GM12878 (cell line): ENCODE measurements around the gene SPAG6. TPM values are rescaled to one million over a fixed set of nuclear protein-coding genes. Genes with fewer than 3 reads are reported as not detected.

Experiments used
- ATAC-seq: fragments of 200-7000 bp; cut with Tn5 transposase; 3 replicates; pipeline ENCODE4 v1.9.1; 2020; ENCODE audit warnings: mild to moderate bottlenecking, moderate library complexity
- BruUV-seq: library from RNA; stranded (reverse); fragments of 400-500 nt; replicated peaks from 2 replicates; lab custom pipeline; 2021; lab: Mats Ljungman, UMichigan
- CTCF ChIA-PET: fragments of 300-600 bp; sonication (Branson Sonifier 250); formaldehyde crosslinking; extraction: SDS; loops from one replicate; lab custom pipeline; 2021; ENCODE audit warnings: inconsistent platforms; lab: Yijun Ruan, JAX
- POLR2A ChIA-PET: fragments of 350-600 bp; formaldehyde crosslinking; extraction: SDS; loops from one replicate; lab custom pipeline; 2021; ENCODE audit warnings: inconsistent platforms; lab: Charles Lee
- RAD21 ChIA-PET: fragments of 300-600 bp; sonication (Branson Sonifier 250); formaldehyde crosslinking; loops from one replicate; lab custom pipeline; 2023; ENCODE audit warnings: antibody characterized with exemption; ENCODE audit not compliant: unreplicated experiment; lab: Charles Lee
- SMC1A ChIA-PET: fragments of 300-600 bp; sonication (Branson Sonifier 250); formaldehyde crosslinking; loops from one replicate; lab custom pipeline; 2023; ENCODE audit not compliant: unreplicated experiment, uncharacterized antibody; lab: Charles Lee
- DNase-seq: peaks from one replicate; pipeline ENCODE4 v3.0.0-alpha.2; 2011; ENCODE audit warnings: low read depth, low spot score
- FAIRE-seq: peaks from 3 replicates; lab custom pipeline; 2011; peaks lifted over from hg19 to GRCh38; lab: Jason Lieb, UNC
- H2AFZ ChIP-seq: 2 replicates; pipeline ENCODE4 v1.6.0; 2011; ENCODE audit warnings: low read depth, low read length, control low read depth; ENCODE audit not compliant: control insufficient read depth
- H3K27ac ChIP-seq: 2 replicates; pipeline ENCODE4 v1.5.1; 2011; ENCODE audit warnings: control low read depth; ENCODE audit not compliant: control insufficient read depth, insufficient read depth
- H3K27me3 ChIP-seq, 2 experiments: replicated peaks in 1 of 2; 2 replicates each; pipeline versions ENCODE4 v1.6.0 to v1.6.1; 2011; ENCODE audit warnings: low read length in 1 of 2; ENCODE audit not compliant: control insufficient read depth in 2 of 2, insufficient read depth in 2 of 2
- H3K36me3 ChIP-seq, 2 experiments: 2 replicates each; pipeline ENCODE4 v1.5.1; 2011; ENCODE audit warnings: low read length in 1 of 2; ENCODE audit not compliant: control insufficient read depth in 2 of 2, insufficient read depth in 2 of 2
- H3K4me1 ChIP-seq: 2 replicates; pipeline ENCODE4 v1.6.1; 2011; ENCODE audit warnings: mild to moderate bottlenecking, low read length, moderate library complexity, mixed read lengths; ENCODE audit not compliant: control insufficient read depth, insufficient read depth
- H3K4me2 ChIP-seq: 2 replicates; pipeline ENCODE4 v1.6.0; 2011; ENCODE audit warnings: control low read depth; ENCODE audit not compliant: control insufficient read depth, insufficient read depth
- H3K4me3 ChIP-seq: fragments of 200-600 bp; sonication (generic); 2 replicates; pipeline ENCODE4 v1.5.1; 2016
- H3K79me2 ChIP-seq: 2 replicates; pipeline ENCODE4 v1.6.0; 2011; ENCODE audit warnings: low read length; ENCODE audit not compliant: control insufficient read depth, insufficient read depth
- H3K9ac ChIP-seq: 2 replicates; pipeline ENCODE4 v1.8.0; 2011; ENCODE audit warnings: low read length, control low read depth, mixed read lengths; ENCODE audit not compliant: control insufficient read depth, insufficient read depth
- H3K9me3 ChIP-seq: replicated peaks from 3 replicates; pipeline ENCODE4 v1.5.1; 2011; ENCODE audit warnings: mild to moderate bottlenecking, low read length; ENCODE audit not compliant: control insufficient read depth, insufficient read depth
- H4K20me1 ChIP-seq: 2 replicates; pipeline ENCODE4 v1.6.0; 2011; ENCODE audit not compliant: control insufficient read depth, insufficient read depth
- BHLHE40 ChIP-seq, 2 experiments: fragments of 450-650 bp in 1 of 2; IDR thresholded peaks; 2 replicates each; pipeline ENCODE4 v1.6.1; 2011 to 2017; ENCODE audit warnings: low read depth in 2 of 2, borderline replicate concordance in 1 of 2, improper control_type of control experiment in 1 of 2, low read length in 1 of 2, mild to moderate bottlenecking in 1 of 2
- CBFB ChIP-seq: IDR thresholded peaks from 2 replicates; pipeline ENCODE4 v1.6.1; 2016; ENCODE audit warnings: antibody characterized with exemption, low read depth
- DPF2 ChIP-seq: fragments of 450-650 bp; IDR thresholded peaks from 2 replicates; pipeline ENCODE4 v1.6.1; 2017; ENCODE audit warnings: mild to moderate bottlenecking
- E2F4 ChIP-seq: IDR thresholded peaks from 2 replicates; pipeline ENCODE4 v1.6.1; 2012; ENCODE audit warnings: low read depth, low read length, improper control_type of control experiment
- EGR1 ChIP-seq, 2 experiments: IDR thresholded peaks; 1 replicate in 1 of 2; 2 replicates in 1 of 2; pipeline ENCODE4 v1.6.1; 2011 to 2012; ENCODE audit warnings: low read depth in 2 of 2, low read length in 2 of 2, borderline replicate concordance in 1 of 2, mild to moderate bottlenecking in 1 of 2, moderate library complexity in 1 of 2
- ESRRA ChIP-seq: IDR thresholded peaks from 2 replicates; pipeline ENCODE4 v1.6.1; 2012; ENCODE audit warnings: mild to moderate bottlenecking, low read length, improper control_type of control experiment
- HCFC1 ChIP-seq: fragments of 150-350 bp; IDR thresholded peaks from 2 replicates; pipeline ENCODE4 v1.6.1; 2014; ENCODE audit warnings: low read length
- IKZF1 ChIP-seq: fragments of 450-650 bp; conservative IDR thresholded peaks from 2 replicates; pipeline ENCODE4 v1.6.1; 2017; ENCODE audit warnings: antibody characterized with exemption, mild to moderate bottlenecking
- LARP7 ChIP-seq: fragments of 450-650 bp; IDR thresholded peaks from 2 replicates; pipeline ENCODE4 v1.6.1; 2017; ENCODE audit warnings: mild to moderate bottlenecking
- RB1 ChIP-seq: fragments of 450-650 bp; formaldehyde crosslinking; IDR thresholded peaks from 2 replicates; pipeline ENCODE4 v1.6.1; 2017; ENCODE audit warnings: mild to moderate bottlenecking, borderline replicate concordance
- RUNX3 ChIP-seq: IDR thresholded peaks from 2 replicates; pipeline ENCODE4 v1.6.1; 2012; ENCODE audit warnings: low read length, inconsistent platforms
- YY1 ChIP-seq: IDR thresholded peaks from 2 replicates; pipeline ENCODE4 v1.6.1; 2011; ENCODE audit warnings: low read depth, mild to moderate bottlenecking, low read length
- ZNF24 ChIP-seq: fragments of 450-650 bp; IDR thresholded peaks from 2 replicates; pipeline ENCODE4 v1.6.1; 2017; ENCODE audit warnings: antibody characterized with exemption, mild to moderate bottlenecking
- ZSCAN29 ChIP-seq: fragments of 450-650 bp; IDR thresholded peaks from 2 replicates; pipeline ENCODE4 v1.6.1; 2017; ENCODE audit warnings: mild to moderate bottlenecking, moderate library complexity
- WGBS: methylation state at CpG from one replicate; pipeline ENCODE4 v1.1.6; 2016; ENCODE audit warnings: low lambda C conversion rate; ENCODE audit not compliant: insufficient replicate concordance, insufficient coverage; ENCODE audit errors: missing lambda C conversion rate; 5-methylcytosine and 5-hydroxymethylcytosine counted together
- in situ Hi-C: fragments of 300-500 bp; cut with MboI; formaldehyde crosslinking; loops from 9 replicates; pipeline ENCODE4 v1.14.3; 2018; ENCODE audit warnings: mixed read lengths
- intact Hi-C: fragments of 100-400 bp; cut with micrococcal nuclease; formaldehyde crosslinking; loops from one replicate; pipeline ENCODE4 v1.14.2; 2022; ENCODE audit not compliant: unreplicated experiment
- polyA plus RNA-seq, 11 experiments: library from polyadenylated mRNA; depleted of rRNA in 4 of 11; unstranded in 6 of 11; stranded (reverse) in 5 of 11; fragments of >200 nt; fragmentation: Nextera tagmentation in 4 of 11; fragmentation: Illumina TruSeq in 1 of 11; extraction: Ambion mirVana in 4 of 11; extraction: Trizol in 1 of 11; gene quantifications; 1 replicate in 1 of 11; 2 replicates in 10 of 11; pipeline versions ENCODE4 v1.2.1 to v1.2.3, GENCODE V29; 2011 to 2016; ENCODE audit warnings: inconsistent platforms in 2 of 11, missing spikeins in 2 of 11, low read depth in 1 of 11
- total RNA-seq, 4 experiments: library from RNA; depleted of rRNA in 3 of 4; stranded (reverse); fragments of >200 nt in 3 of 4; fragmentation: Illumina TruSeq in 1 of 4; extraction: Trizol in 1 of 4; gene quantifications; 2 replicates each; pipeline versions ENCODE4 v1.2.1 to v1.2.3, GENCODE V29; 2013 to 2021
- TF ChIP-seq, protein P1 (sequence below): fragments of 450-650 bp; IDR thresholded peaks from 2 replicates; pipeline ENCODE4 v1.6.1; 2018; ENCODE audit warnings: mild to moderate bottlenecking, low read depth, moderate library complexity; ENCODE audit not compliant: partially characterized antibody

SPAG6 gene
- total and polyA plus RNA-seq, 10 of the 15 experiments (the other 5 are each of a cell fraction or from before 2014, with no cell fraction given), result 0.13 to 0.99 (median 0.40) TPM; not detected in 1

DNA sequence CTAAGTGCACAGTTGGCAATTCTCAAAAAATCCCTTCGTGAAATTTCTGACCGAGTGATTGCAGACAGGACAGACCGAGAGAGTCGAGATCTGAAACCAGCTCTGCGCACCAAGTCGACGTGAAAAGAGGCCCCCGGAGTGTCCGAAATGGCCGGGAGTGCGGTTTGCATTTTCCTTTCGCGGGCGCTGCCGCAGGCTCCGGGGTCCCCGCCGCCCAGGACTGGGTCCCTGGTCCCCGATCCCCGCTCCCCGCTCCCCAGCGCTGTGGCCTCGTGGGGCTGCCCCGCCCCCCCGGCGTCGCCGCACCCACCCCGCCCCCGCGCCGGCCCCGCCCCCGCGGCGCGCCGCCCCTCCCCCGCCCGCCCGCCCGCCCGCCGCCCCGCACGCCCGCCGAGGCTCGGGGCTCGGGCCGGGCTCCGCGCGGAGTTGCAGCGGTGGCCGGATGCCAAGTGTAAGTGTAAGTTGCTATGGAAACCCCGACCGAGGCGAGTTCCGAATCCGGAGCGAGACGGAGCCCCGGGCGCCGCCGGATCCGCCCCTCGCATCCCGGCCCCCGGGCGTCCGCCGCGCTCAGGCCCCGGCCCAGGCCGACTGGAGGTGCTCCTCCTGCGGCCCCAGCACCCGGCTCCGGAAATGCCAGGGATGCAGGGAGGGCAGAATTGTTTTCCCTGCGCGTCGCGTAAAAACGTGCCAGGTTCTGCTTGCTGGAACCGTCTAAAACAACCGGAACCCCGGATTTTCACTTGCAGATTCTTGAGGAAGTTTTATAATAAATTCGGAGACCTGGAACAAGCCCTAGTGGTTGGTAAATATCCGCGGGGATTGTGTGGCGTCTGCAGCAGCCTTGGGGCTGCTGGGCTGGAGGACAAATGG is 19.8 kb upstream of the SPAG6 start:
- RAD21 ChIA-PET, result interaction anchor here (1.1 to 1.5 kb wide), 3 partner anchors 9 to 18 kb away, joined by 3 to 6 read pairs (median 5); partner anchors contain the start of gene COMMD3
- peaks cover 9% of the 10 kb centered on the region for H3K4me1 ChIP-seq
- TF ChIP-seq CBFB, result no peak
- TF ChIP-seq RUNX3, result peak; percentile 33; the same call in 1 of the 2 replicates
- 0 out of 3 replicates have a peak, but pooled peaks of 1 of the 2 experiments have one; percentile 6 for TF ChIP-seq EGR1 (IDR thresholded peaks at IDR 0.05; ENCODE audit: borderline replicate concordance in 1 of 2, low read depth in 2 of 2, low read length in 2 of 2)
- no peak for TF ChIP-seq HCFC1
- TF ChIP-seq LARP7, result peak; percentile 26; the same call in 1 of the 2 replicates
- 0 out of 2 replicates have a peak, but pooled peaks have one; percentile 41 for TF ChIP-seq DPF2
- TF ChIP-seq BHLHE40 (IDR thresholded peaks at IDR 0.05; ENCODE audit: borderline replicate concordance in 1 of 2, low read depth in 2 of 2, low read length in 1 of 2), result peak in 1 of 2 experiments; percentile 66; a peak in 3 of 4 replicates
- TF ChIP-seq ZSCAN29, result peak; percentile 74
- no peak for TF ChIP-seq RB1
- TF ChIP-seq ESRRA, result no peak
- TF ChIP-seq, protein P1, sequence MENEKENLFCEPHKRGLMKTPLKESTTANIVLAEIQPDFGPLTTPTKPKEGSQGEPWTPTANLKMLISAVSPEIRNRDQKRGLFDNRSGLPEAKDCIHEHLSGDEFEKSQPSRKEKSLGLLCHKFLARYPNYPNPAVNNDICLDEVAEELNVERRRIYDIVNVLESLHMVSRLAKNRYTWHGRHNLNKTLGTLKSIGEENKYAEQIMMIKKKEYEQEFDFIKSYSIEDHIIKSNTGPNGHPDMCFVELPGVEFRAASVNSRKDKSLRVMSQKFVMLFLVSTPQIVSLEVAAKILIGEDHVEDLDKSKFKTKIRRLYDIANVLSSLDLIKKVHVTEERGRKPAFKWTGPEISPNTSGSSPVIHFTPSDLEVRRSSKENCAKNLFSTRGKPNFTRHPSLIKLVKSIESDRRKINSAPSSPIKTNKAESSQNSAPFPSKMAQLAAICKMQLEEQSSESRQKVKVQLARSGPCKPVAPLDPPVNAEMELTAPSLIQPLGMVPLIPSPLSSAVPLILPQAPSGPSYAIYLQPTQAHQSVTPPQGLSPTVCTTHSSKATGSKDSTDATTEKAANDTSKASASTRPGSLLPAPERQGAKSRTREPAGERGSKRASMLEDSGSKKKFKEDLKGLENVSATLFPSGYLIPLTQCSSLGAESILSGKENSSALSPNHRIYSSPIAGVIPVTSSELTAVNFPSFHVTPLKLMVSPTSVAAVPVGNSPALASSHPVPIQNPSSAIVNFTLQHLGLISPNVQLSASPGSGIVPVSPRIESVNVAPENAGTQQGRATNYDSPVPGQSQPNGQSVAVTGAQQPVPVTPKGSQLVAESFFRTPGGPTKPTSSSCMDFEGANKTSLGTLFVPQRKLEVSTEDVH, result no peak
- TF ChIP-seq YY1, result 0 out of 2 replicates have a peak, but pooled peaks have one; percentile 14
- peak; percentile 46; the same call in 1 of the 2 replicates for TF ChIP-seq IKZF1
- no peak for TF ChIP-seq E2F4
- TF ChIP-seq ZNF24, result no peak
- TF ChIP-seq, all 136 proteins: peak for 8
- Histone ChIP-seq H3K4me2 (peak overlapping the region; percentile 98), H3K27me3 (peaks cover 3 to 14% of the 10 kb centered on the region in 2 experiments), H2AFZ (peak overlapping the region; percentile 49), H3K36me3 (peaks cover 2 to 13% of the 10 kb centered on the region in 2 experiments; a peak in 3 of 4 replicates), H3K9ac (peak overlapping the region; percentile 43; the same call in 1 of the 2 replicates), H3K27ac (no peak overlapping the region), H3K4me3 (peak overlapping the region; percentile 82), H4K20me1 (peaks cover 2% of the 10 kb centered on the region; the same call in 1 of the 2 replicates), H3K79me2 (peaks cover 3% of the 10 kb centered on the region), H3K9me3 (peaks cover 2% of the 10 kb centered on the region; the same call in 2 of the 3 replicates)
- DNase-seq (no peak), FAIRE-seq (no peak), ATAC-seq (peak; percentile 45)
- in situ Hi-C loops, result no loop called here
- POLR2A ChIA-PET, result interaction anchor here (0.6 to 1.8 kb wide), 2 partner anchors 10 to 476 kb away, joined by 3 to 9 read pairs; partner anchors contain the start of gene COMMD3
- BruUV-seq, result no TSS peak
- CTCF ChIA-PET, result interaction anchor here (1.3 to 2.1 kb wide), 2 partner anchors 14 to 332 kb away, joined by 4 to 6 read pairs; no protein-coding TSS in a partner anchor
- WGBS, result under 1% methylated on average over 45 of the region's 92 CpGs
- SMC1A ChIA-PET, result interaction anchor here (0.8 to 1.6 kb wide), 4 partner anchors 13 to 92 kb away, joined by 3 to 4 read pairs (median 3); no protein-coding TSS in a partner anchor
- intact Hi-C loops, result no loop called here
